ENCODE measurements around the gene TEPSIN. TPM values are rescaled to one million over a fixed set of nuclear protein-coding genes. Genes with fewer than 3 reads are reported as not detected.

TEPSIN gene
- polyA plus RNA-seq, 1 donor (not counting 4 experiments of a cell fraction or from before 2014, with no cell fraction given): 7.1 TPM

- no peak overlapping the region for H3K4me3 ChIP-seq (ENCODE audit: control insufficient read depth in 2 of 3, extremely low read depth in 1 of 3, insufficient read depth in 2 of 3, low read depth in 1 of 3, low read length in 3 of 3)
- H3K79me2 ChIP-seq (ENCODE audit: control insufficient read depth, insufficient read depth, low read length): no peaks in the 10 kb centered on the region
- H3K4me1 ChIP-seq (ENCODE audit: control insufficient read depth, extremely low read depth, insufficient read depth, low read length): no peaks in the 10 kb centered on the region
- no peak overlapping the region for H3K9ac ChIP-seq (ENCODE audit: control insufficient read depth, extremely low read depth, insufficient read depth, low read length)
- no peaks in the 10 kb centered on the region for H3K27me3 ChIP-seq (ENCODE audit: control insufficient read depth, extremely low read depth, insufficient read depth, low read length)
- no peak overlapping the region for H2AFZ ChIP-seq (ENCODE audit: control insufficient read depth, low read length)
- H3K27ac ChIP-seq (ENCODE audit: control insufficient read depth, insufficient read depth, low read length): no peak overlapping the region
- H4K20me1 ChIP-seq (ENCODE audit: control insufficient read depth, extremely low read depth, insufficient read depth, low read length): no peaks in the 10 kb centered on the region
- no peak for FAIRE-seq
- DNase-seq (ENCODE audit: low read depth, low spot score): no peak
- H3K9me1 ChIP-seq (ENCODE audit: control insufficient read depth, extremely low read depth, insufficient read depth, low read length): no peaks in the 10 kb centered on the region
- H3K36me3 ChIP-seq (ENCODE audit: control insufficient read depth in 2 of 2, extremely low read depth in 1 of 2, insufficient read depth in 2 of 2, low read length in 2 of 2): peaks cover 0 to 5% of the 10 kb centered on the region in 2 experiments
- no peak overlapping the region for H3K4me2 ChIP-seq (ENCODE audit: control insufficient read depth, extremely low read depth, insufficient read depth, low read depth, low read length)
- no peaks in the 10 kb centered on the region for H3K9me3 ChIP-seq (ENCODE audit: control insufficient read depth, low read depth, low read length)
- dilution Hi-C loops (cut with MboI; ENCODE audit: extremely low pct_ligation_motif_present, low sequenced_read_pairs): no loop called here
- TF ChIP-seq CTCF (optimal IDR thresholded peaks at IDR 0.05 in 1 of 3, IDR thresholded peaks at IDR 0.05 in 1 of 3, conservative IDR thresholded peaks at IDR 0.05 in 1 of 3; ENCODE audit: extremely low read depth in 1 of 3, insufficient read depth in 2 of 3, low read length in 3 of 3) (no peak), EZH2 (IDR thresholded peaks at IDR 0.05; ENCODE audit: low read length) (no peak)
Measured at GRCh38 chr17:81210466-81210865, 28.4 kb downstream of the TEPSIN start.

GRCh38 chr17:81209141-81209540, 29.7 kb downstream of the TEPSIN start:
- no peaks in the 10 kb centered on the region for H3K9me1 ChIP-seq (ENCODE audit: control insufficient read depth, extremely low read depth, insufficient read depth, low read length)
- no peaks in the 10 kb centered on the region for H4K20me1 ChIP-seq (ENCODE audit: control insufficient read depth, extremely low read depth, insufficient read depth, low read length)
- H3K79me2 ChIP-seq (ENCODE audit: control insufficient read depth, insufficient read depth, low read length): no peaks in the 10 kb centered on the region
- H3K36me3 ChIP-seq (ENCODE audit: control insufficient read depth in 2 of 2, extremely low read depth in 1 of 2, insufficient read depth in 2 of 2, low read length in 2 of 2): peaks cover 0 to 5% of the 10 kb centered on the region in 2 experiments
- H3K9me3 ChIP-seq (ENCODE audit: control insufficient read depth, low read depth, low read length): no peaks in the 10 kb centered on the region
- H3K4me3 ChIP-seq (ENCODE audit: control insufficient read depth in 2 of 3, extremely low read depth in 1 of 3, insufficient read depth in 2 of 3, low read depth in 1 of 3, low read length in 3 of 3): no peak overlapping the region
- H3K27me3 ChIP-seq (ENCODE audit: control insufficient read depth, extremely low read depth, insufficient read depth, low read length): no peaks in the 10 kb centered on the region
- dilution Hi-C loops (cut with MboI; ENCODE audit: extremely low pct_ligation_motif_present, low sequenced_read_pairs): no loop called here
- FAIRE-seq (no peak), DNase-seq (ENCODE audit: low read depth, low spot score) (no peak)
- H3K4me1 ChIP-seq (ENCODE audit: control insufficient read depth, extremely low read depth, insufficient read depth, low read length): no peaks in the 10 kb centered on the region
- TF ChIP-seq CTCF (optimal IDR thresholded peaks at IDR 0.05 in 1 of 3, IDR thresholded peaks at IDR 0.05 in 1 of 3, conservative IDR thresholded peaks at IDR 0.05 in 1 of 3; ENCODE audit: extremely low read depth in 1 of 3, insufficient read depth in 2 of 3, low read length in 3 of 3) (no peak), EZH2 (IDR thresholded peaks at IDR 0.05; ENCODE audit: low read length) (no peak)
- no peak overlapping the region for H3K27ac ChIP-seq (ENCODE audit: control insufficient read depth, insufficient read depth, low read length)
- H3K9ac ChIP-seq (ENCODE audit: control insufficient read depth, extremely low read depth, insufficient read depth, low read length): no peak overlapping the region
- H3K4me2 ChIP-seq (ENCODE audit: control insufficient read depth, extremely low read depth, insufficient read depth, low read depth, low read length): no peak overlapping the region
- H2AFZ ChIP-seq (ENCODE audit: control insufficient read depth, low read length): no peak overlapping the region
